GM06990 (cell line): ENCODE measurements around the gene ARMH4.

Experiments used
- DNase-seq: peaks from one replicate; pipeline ENCODE4 v3.0.0-alpha.2; 2011; ENCODE audit not compliant: insufficient read length; ENCODE audit errors: extremely low read depth
- H3K27me3 ChIP-seq: replicated peaks from 2 replicates; pipeline ENCODE4 v1.6.0; 2011; ENCODE audit warnings: low read length; ENCODE audit not compliant: control insufficient read depth, insufficient read depth
- H3K36me3 ChIP-seq: 2 replicates; pipeline ENCODE4 v1.5.1; 2011; ENCODE audit warnings: low read length; ENCODE audit not compliant: control insufficient read depth, insufficient read depth
- H3K4me3 ChIP-seq: replicated peaks from 2 replicates; pipeline ENCODE4 v1.5.1; 2011; ENCODE audit warnings: low read depth, mild to moderate bottlenecking, control low read depth, low read length
- CTCF ChIP-seq: IDR thresholded peaks from 2 replicates; pipeline ENCODE4 v1.5.1; 2011; ENCODE audit warnings: low read length, control low read depth, mild to moderate bottlenecking, inconsistent platforms; ENCODE audit not compliant: insufficient read depth, poor library complexity, severe bottlenecking

The ARMH4 gene

GRCh38 chr14:57960946-57961785 is 190.8 kb downstream of the ARMH4 start:
- no peak overlapping the region for H3K4me3 ChIP-seq
- DNase-seq = no peak
- no peaks in the 10 kb centered on the region for H3K36me3 ChIP-seq
- TF ChIP-seq CTCF = no peak
- H3K27me3 ChIP-seq = no peaks in the 10 kb centered on the region

- H3K36me3 ChIP-seq = no peaks in the 10 kb centered on the region
- H3K4me3 ChIP-seq = no peak overlapping the region
- DNase-seq = no peak
- H3K27me3 ChIP-seq = no peaks in the 10 kb centered on the region
- TF ChIP-seq CTCF = no peak
Observed at GRCh38 chr14:57957441-57957840, 194.6 kb downstream of the ARMH4 start.
